ENCODE measurements around the gene YKT6. TPM values are rescaled to one million over a fixed set of nuclear protein-coding genes. Genes with fewer than 3 reads are reported as not detected.

YKT6 gene
- total RNA-seq, 1 experiment from 2014 or later, result 82.4 TPM

GRCh38 chr7:44183386-44183785 lies 17.4 kb upstream of the YKT6 start:
- no peaks in the 10 kb centered on the region for H3K27me3 ChIP-seq (ENCODE audit: control insufficient read depth, insufficient read depth, low read length)

DNA sequence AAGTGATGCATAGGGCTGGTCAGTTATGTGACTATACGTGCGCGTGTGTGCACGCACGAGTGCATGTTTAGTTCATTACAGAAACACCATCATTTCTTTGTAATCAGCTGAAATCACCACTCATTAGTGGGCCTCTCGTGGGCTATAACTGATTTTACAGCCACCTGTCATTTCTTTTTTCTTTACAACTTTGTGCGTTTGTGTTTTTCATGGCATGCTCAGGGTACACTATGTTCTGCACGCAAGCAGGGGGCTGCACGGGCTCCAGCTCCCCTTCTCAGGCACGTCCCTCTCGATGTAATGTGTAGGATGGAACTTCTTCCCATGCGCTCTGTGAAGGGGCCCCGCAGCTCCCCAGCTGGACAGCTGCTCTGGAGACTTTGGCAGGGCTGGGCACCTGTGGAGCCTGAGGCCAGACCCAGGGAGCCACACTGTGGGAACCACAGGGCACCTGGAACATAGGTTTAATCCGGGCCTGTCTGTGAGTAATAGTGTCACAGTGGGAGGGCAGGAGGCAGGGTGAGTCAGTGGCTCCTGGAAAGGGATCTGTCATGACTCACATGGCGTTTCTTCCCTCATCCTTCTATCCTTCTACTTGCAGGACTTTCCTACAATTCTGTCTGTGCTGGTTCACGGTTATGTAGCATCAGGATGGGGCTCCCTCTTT lies 16.4 kb upstream of the YKT6 start:
- Histone ChIP-seq H3K4me3 (ENCODE audit: insufficient read depth, low read depth, low read length) (no peak overlapping the region), H3K27me3 (ENCODE audit: control insufficient read depth, insufficient read depth, low read length) (no peaks in the 10 kb centered on the region), H3K36me3 (replicated peaks; ENCODE audit: control insufficient read depth, insufficient read depth, low read length) (no peaks in the 10 kb centered on the region)
- DNase-seq, result peak; percentile 55

More at GRCh38 chr7:44183386-44183785, 17.4 kb upstream of the YKT6 start:
- no peak overlapping the region for H3K4me3 ChIP-seq (ENCODE audit: insufficient read depth, low read depth, low read length)
- H3K36me3 ChIP-seq (replicated peaks; ENCODE audit: control insufficient read depth, insufficient read depth, low read length), result no peaks in the 10 kb centered on the region
- DNase-seq, result no peak

DNA sequence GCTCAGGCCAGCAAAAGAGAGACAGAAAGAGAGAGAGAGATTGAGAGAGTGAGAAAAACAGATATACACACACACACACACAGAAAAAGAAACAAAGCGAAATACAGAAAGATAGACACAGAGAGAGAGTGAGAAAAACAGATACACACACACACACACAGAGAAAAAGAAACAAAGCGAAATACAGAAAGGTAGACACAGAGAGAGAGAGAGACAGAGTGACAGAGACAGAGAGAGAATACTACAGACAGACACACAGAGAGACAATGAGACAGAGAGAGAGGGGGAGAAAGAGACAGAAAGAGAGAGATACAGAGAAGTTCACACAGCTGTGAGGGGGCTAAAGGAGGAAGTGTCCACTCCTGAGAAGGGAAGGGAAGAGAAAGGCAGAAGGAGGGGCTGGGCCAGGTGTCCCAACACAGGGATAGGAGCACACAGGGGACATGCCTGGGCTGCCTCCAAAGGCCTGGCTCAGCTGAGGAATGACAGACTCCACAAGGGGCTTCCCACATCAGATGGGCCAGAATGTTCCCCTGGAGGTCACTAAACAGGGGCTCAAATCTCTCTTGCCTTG lies 15.8 kb upstream of the YKT6 start:
- Histone ChIP-seq H3K27me3 (ENCODE audit: control insufficient read depth, insufficient read depth, low read length) (no peaks in the 10 kb centered on the region), H3K4me3 (ENCODE audit: insufficient read depth, low read depth, low read length) (no peak overlapping the region), H3K36me3 (replicated peaks; ENCODE audit: control insufficient read depth, insufficient read depth, low read length) (no peaks in the 10 kb centered on the region)
- DNase-seq, result peak; percentile 35

- Histone ChIP-seq H3K4me3 (ENCODE audit: insufficient read depth, low read depth, low read length) (no peak overlapping the region), H3K36me3 (replicated peaks; ENCODE audit: control insufficient read depth, insufficient read depth, low read length) (no peaks in the 10 kb centered on the region), H3K27me3 (ENCODE audit: control insufficient read depth, insufficient read depth, low read length) (no peaks in the 10 kb centered on the region)
- DNase-seq, result no peak
These were observed 15.0 kb upstream of the YKT6 start for GRCh38 chr7:44185729-44186128.

GRCh38 chr7:44186736-44187135 lies 14.0 kb upstream of the YKT6 start:
- no peaks in the 10 kb centered on the region for H3K27me3 ChIP-seq (ENCODE audit: control insufficient read depth, insufficient read depth, low read length)
- H3K4me3 ChIP-seq (ENCODE audit: insufficient read depth, low read depth, low read length), result no peak overlapping the region
- DNase-seq, result no peak
- no peaks in the 10 kb centered on the region for H3K36me3 ChIP-seq (replicated peaks; ENCODE audit: control insufficient read depth, insufficient read depth, low read length)

DNA sequence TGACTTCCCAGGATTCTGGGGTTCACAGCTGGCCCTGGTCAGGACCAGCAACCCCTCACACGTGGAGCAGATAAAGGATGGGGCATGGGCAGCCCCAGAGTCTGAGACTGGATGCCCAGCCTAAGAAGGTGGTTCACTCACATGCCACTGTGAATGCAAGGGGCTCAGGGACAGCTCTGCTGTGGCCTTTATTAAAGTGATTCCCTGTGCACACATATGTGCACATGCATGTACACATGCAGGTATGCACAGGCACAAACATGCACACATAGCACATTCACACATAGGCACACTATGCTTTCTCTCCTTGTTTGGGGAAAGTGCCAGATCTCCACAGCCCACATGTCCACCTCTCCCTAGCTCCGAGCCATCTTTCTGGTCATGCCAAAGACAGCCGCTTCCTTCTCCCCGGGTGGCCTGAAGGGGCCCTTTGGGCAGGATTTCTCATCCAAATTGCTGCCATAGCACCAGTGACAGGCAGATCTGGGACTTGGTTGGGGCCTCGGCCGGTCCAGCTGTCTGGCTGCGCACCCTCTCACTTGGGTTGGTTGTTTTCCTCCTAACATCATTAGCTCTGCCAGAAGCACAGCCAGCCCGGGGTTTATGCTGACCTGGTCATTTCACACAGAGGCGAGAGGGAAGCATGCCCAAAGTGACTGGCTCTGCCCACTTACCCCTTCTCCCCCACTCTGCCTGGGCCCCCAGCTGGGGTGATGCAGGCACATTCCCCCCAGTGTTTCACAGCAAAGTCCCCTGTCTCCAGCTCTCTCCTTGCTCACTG lies 13.0 kb upstream of the YKT6 start:
- no peaks in the 10 kb centered on the region for H3K36me3 ChIP-seq (replicated peaks; ENCODE audit: control insufficient read depth, insufficient read depth, low read length)

DNA sequence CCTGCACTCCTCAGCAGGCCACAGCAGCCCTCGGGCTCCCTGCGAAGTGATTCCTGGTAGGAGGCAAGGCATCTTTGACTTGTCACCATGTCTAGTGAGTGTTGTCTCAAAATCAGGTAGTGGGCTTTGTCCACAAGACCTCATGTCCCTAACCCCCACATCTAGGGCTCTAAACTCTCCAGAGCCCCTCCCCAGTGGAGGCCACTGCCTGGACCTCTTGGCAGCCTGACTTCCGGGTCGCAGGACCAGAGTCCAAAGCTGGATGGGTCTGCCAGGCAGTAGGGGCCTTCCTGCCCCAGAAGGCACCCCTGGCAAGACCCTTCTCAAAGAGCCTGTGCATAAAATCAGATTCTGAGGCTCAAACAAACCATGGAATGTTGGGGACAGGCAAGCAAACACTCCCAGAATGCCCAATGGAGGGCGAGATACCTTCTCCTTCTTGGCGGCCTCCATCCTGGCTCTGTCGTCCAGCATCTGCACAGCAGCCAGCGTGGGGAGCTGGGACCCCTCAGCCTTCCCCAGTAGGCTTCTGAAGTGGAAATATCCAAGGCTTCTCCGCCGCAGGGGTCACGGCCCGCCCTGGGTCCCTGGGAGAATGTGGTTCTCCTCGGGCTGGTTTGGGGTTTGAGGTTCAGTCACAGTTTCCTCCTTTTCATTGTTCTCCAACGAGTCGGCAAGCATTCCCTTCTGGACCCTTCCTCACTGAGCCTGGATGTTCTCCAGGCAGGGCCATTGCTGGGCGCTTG lies 12.1 kb upstream of the YKT6 start:
- Histone ChIP-seq H3K27me3 (ENCODE audit: control insufficient read depth, insufficient read depth, low read length) (no peaks in the 10 kb centered on the region), H3K4me3 (ENCODE audit: insufficient read depth, low read depth, low read length) (no peak overlapping the region), H3K36me3 (replicated peaks; ENCODE audit: control insufficient read depth, insufficient read depth, low read length) (no peaks in the 10 kb centered on the region)
- DNase-seq, result no peak

More for the DNA sequence above, 13.0 kb upstream of the YKT6 start:
- Histone ChIP-seq H3K27me3 (ENCODE audit: control insufficient read depth, insufficient read depth, low read length) (no peaks in the 10 kb centered on the region), H3K4me3 (ENCODE audit: insufficient read depth, low read depth, low read length) (no peak overlapping the region)
- DNase-seq, result no peak

DNA sequence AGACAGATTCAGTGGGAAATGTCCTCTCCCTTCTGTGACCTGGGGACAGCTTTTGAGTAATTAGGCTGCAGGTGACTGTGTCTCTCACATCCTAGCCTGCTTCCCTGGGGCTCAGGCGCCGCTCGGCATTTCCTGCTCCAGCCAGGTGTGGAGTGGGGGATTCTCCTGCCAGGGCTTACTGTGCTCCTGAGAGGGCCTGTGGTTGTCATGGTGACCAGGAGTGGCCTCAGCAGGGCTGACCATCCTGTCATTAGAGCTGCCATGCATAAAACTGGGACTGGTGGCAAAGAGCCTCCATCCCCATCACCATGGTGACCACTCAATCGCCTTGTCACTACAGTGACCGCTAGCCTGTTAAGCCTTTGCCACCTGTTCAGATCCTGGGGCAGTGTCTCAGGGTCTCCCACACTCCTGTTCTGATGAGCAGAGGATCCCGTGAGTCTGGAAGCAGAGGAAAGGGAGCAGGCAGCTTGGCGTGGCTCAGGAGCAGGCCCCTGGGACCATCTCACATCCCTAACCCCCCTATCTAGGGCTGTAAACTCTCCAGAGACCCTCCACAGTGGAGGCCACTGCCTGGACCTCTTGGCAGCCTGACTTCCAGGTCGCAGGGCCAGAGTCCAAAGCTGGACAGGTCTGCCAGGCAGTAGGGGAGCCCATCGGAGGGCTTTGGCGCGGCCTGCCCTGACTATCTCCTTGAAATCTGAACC lies 11.3 kb upstream of the YKT6 start, which contains the start of gene GCK:
TSS of gene GCK (minus strand) at position 154 of the 707 bp plus-strand sequence. CDS start 486 bp downstream, outside the sequence.
- DNase-seq, result peak; percentile 53
- Histone ChIP-seq H3K36me3 (replicated peaks; ENCODE audit: control insufficient read depth, insufficient read depth, low read length) (no peaks in the 10 kb centered on the region), H3K27me3 (ENCODE audit: control insufficient read depth, insufficient read depth, low read length) (no peaks in the 10 kb centered on the region), H3K4me3 (ENCODE audit: insufficient read depth, low read depth, low read length) (no peak within 1 kb of the TSS)

DNA sequence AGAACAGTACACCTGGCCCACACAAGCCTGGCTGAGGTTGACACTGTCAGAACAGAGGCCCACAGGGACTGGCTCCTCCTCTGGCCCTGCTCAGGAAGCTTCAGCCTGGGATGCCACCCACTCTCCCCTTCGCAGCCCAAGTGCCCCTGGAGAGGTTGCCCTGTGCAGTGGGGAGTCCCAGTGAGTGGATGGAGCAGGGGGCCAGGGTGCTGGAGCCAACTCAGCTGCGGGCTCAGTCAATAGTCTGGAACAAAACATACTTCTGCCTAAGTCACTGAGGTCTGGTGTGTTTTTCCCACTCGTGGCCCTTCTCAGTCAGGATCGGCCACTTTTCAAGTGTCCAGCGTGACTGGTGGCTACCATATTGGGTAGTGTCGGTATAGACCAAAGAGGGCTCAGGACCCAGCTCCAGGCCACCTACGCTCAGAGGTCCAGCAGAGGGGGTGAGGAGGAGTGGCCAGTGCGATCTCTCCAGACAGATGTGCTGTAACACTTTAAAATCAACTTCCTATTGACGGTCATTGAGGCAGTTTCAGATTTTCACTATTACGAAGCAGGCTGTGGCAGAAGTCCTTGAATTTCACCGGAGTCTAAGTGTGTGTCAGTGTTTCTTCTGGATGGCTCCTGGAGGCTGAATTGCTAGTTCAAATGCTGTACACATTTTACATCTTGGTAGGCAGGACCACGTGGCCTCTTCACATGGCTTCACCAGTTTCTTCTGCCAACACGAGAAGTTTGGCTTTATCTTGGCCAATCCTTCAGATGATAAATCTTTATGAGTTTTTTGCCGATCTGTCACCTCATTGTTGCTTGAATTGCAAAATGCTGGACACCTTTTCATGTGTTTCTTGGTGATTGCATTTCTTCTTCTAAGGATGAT lies 10.5 kb upstream of the YKT6 start:
- no peak for DNase-seq
- H3K4me3 ChIP-seq (ENCODE audit: insufficient read depth, low read depth, low read length), result no peak overlapping the region
- H3K36me3 ChIP-seq (replicated peaks; ENCODE audit: control insufficient read depth, insufficient read depth, low read length), result no peaks in the 10 kb centered on the region
- H3K27me3 ChIP-seq (ENCODE audit: control insufficient read depth, insufficient read depth, low read length), result no peaks in the 10 kb centered on the region

- no peak overlapping the region for H3K4me3 ChIP-seq (ENCODE audit: insufficient read depth, low read depth, low read length)
- H3K36me3 ChIP-seq (replicated peaks; ENCODE audit: control insufficient read depth, insufficient read depth, low read length), result no peaks in the 10 kb centered on the region
- no peak for DNase-seq
- no peaks in the 10 kb centered on the region for H3K27me3 ChIP-seq (ENCODE audit: control insufficient read depth, insufficient read depth, low read length)
These were observed 9.6 kb upstream of the YKT6 start for GRCh38 chr7:44191171-44191570.

DNA sequence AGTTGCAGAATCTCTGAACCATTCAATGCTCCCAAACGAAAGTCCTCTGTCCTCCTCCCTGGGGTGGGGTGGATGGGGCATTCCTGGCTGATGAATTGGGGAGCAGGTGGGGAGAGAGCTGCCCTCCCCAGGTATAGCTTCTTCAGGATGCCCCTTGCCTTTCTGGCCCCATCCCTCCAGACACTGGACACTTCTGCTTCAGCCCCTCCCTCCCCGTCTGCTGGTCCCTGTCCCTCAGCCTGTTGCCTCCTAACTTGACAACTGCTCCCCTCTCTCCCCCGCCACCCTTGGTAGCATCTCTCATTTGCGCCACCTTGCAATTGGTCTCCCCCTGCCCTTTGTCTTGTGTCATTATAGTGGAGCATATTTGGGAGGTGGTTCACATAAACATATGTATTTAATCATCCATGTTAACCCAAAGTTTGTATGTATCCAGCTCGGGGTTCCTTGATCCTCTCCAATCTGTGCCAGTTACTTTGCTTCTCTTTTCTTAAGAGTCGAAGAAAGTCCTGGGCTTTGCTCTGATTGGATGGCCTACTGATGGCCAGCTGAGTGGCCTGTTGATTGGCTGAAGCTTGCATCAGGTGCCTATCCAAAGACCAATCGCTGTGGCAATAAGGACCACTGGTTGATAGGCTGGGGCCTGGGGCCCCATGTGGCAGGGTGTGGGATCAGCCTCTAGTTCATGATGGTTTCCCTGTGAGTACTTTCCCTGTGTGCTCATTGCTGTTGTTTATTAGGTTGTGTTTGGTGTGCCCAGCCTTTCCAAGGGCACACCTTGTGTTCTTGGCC lies 7.6 kb upstream of the YKT6 start:
- DNase-seq, result peak; percentile 50
- H3K4me3 ChIP-seq (ENCODE audit: insufficient read depth, low read depth, low read length), result no peak overlapping the region

DNA sequence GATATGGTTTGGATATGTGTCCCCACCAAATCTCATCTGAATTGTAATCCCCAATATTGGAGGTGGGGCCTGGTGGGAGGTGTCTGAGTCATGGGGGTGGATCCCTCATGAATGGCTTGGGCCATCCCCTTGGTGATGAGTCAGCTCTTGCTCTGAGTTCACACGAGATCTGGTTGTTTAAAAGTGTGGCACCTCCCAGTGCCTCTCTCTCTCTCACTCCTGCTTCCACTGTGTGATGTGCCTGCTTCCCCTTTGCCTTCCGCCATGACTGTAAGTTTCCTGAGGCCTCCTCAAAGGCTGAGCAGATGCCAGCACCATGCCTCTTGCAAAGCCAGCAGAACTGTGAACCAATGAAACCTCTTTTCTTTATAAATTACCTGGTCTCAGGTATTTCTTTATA lies 6.7 kb upstream of the YKT6 start:
- Histone ChIP-seq H3K36me3 (replicated peaks; ENCODE audit: control insufficient read depth, insufficient read depth, low read length) (no peaks in the 10 kb centered on the region), H3K27me3 (ENCODE audit: control insufficient read depth, insufficient read depth, low read length) (peaks cover 1% of the 10 kb centered on the region; the same call in 1 of the 2 replicates), H3K4me3 (ENCODE audit: insufficient read depth, low read depth, low read length) (no peak overlapping the region)
- no peak for DNase-seq

More for the DNA sequence above, 7.6 kb upstream of the YKT6 start:
- Histone ChIP-seq H3K36me3 (replicated peaks; ENCODE audit: control insufficient read depth, insufficient read depth, low read length) (no peaks in the 10 kb centered on the region), H3K27me3 (ENCODE audit: control insufficient read depth, insufficient read depth, low read length) (peaks cover 1% of the 10 kb centered on the region; the same call in 1 of the 2 replicates)
